Thyroid gland (tissue), 4 donors: ENCODE data around the gene PDE8A. TPM values are rescaled to one million over a fixed set of nuclear protein-coding genes. Genes with fewer than 3 reads are reported as not detected.

Experiments used
- DNase-seq, 2 donors: peaks; one replicate each; pipeline ENCODE4 v3.0.0-alpha.2; 2019
- H3K27ac ChIP-seq, 3 donors: fragments of 200-600 bp; sonication (generic); 1 replicate in 2 of 3; 2 replicates in 1 of 3; pipeline ENCODE4 v1.5.1; 2016 to 2019; ENCODE audit warnings: mild to moderate bottlenecking in 1 of 3, moderate library complexity in 1 of 3
- H3K27me3 ChIP-seq: fragments of 200-600 bp; sonication (generic); one replicate; pipeline ENCODE4 v1.5.1; 2019
- H3K36me3 ChIP-seq, 2 donors: fragments of 200-600 bp; sonication (generic); one replicate each; pipeline ENCODE4 v1.5.1; 2016 to 2019
- H3K4me1 ChIP-seq, 2 donors: fragments of 200-600 bp; sonication (generic); one replicate each; pipeline ENCODE4 v1.5.1; 2017 to 2019
- H3K4me3 ChIP-seq, 3 donors: fragments of 200-600 bp; sonication (generic); replicated peaks in 1 of 3; 1 replicate in 2 of 3; 2 replicates in 1 of 3; pipeline ENCODE4 v1.5.1; 2016; ENCODE audit warnings: mild to moderate bottlenecking in 1 of 3
- H3K9me3 ChIP-seq: fragments of 200-600 bp; sonication (generic); one replicate; pipeline ENCODE4 v1.5.1; 2017
- POLR2A ChIP-seq, 2 donors: fragments of 450-650 bp; IDR thresholded peaks; one replicate each; pipeline ENCODE4 v1.6.1; 2017; ENCODE audit warnings: antibody characterized with exemption in 2 of 2, mild to moderate bottlenecking in 2 of 2, moderate library complexity in 1 of 2
- WGBS, 2 donors: methylation state at CpG; one replicate each; pipeline ENCODE4 v1.1.5; 2017; 5-methylcytosine and 5-hydroxymethylcytosine counted together
- intact Hi-C: fragments of 100-400 bp; cut with DNase I; formaldehyde crosslinking; loops from one replicate; pipeline ENCODE4 v1.15.1; 2023
- total RNA-seq, 4 donors: library from RNA; depleted of rRNA; stranded (reverse); fragments of >200 nt; gene quantifications; one replicate each; pipeline ENCODE4 v1.2.3, GENCODE V29; 2016
- TF ChIP-seq, protein P1 (sequence below), 6 experiments: fragments of 200-600 bp in 3 of 6; fragments of 450-650 bp in 3 of 6; sonication (generic) in 3 of 6; IDR thresholded peaks; one replicate each; pipeline ENCODE4 v1.5.1; 2016 to 2019; ENCODE audit warnings: antibody characterized with exemption in 6 of 6, mild to moderate bottlenecking in 2 of 6, inconsistent platforms in 1 of 6, moderate library complexity in 1 of 6

Gene PDE8A
- total RNA-seq, 4 donors from 2014 or later: 31.6 to 52.1 (median 35.2) TPM

DNA sequence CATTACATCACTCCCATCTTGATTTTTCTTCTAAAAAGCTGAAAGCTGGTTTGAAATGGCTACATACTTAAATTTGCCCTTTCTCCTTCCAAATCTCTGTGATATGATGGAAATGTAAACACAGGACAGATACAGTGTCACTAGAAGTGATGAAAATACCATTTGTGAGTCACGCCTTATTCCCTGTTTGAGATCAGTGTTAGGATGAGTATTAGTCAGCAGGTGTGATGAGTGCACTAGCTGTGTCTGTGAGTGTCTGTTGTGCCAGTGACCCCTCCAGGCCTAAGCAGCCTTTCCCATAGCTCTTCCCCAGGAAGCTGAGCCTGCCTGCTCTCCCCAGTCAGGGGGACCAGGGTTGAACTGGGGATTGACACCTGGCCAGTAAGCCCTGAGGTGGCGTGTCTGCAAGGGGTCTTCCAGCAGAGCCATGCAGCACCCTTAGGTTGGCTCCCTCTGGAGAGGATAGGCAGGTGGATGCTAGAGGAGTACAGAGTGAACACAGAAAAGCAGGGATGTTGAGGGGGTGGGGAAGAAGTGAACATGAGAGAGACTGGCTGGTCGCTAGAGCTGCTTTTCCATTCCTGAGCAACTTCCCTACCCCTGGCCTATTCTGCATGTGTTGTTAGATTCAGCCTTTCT, 92.0 kb downstream of the PDE8A start:
- no peaks in the 10 kb centered on the region for H3K36me3 ChIP-seq
- WGBS, 2 donors: 96 to 97% methylated on average over 3 of the region's 3 CpGs
- TF ChIP-seq, protein P1, sequence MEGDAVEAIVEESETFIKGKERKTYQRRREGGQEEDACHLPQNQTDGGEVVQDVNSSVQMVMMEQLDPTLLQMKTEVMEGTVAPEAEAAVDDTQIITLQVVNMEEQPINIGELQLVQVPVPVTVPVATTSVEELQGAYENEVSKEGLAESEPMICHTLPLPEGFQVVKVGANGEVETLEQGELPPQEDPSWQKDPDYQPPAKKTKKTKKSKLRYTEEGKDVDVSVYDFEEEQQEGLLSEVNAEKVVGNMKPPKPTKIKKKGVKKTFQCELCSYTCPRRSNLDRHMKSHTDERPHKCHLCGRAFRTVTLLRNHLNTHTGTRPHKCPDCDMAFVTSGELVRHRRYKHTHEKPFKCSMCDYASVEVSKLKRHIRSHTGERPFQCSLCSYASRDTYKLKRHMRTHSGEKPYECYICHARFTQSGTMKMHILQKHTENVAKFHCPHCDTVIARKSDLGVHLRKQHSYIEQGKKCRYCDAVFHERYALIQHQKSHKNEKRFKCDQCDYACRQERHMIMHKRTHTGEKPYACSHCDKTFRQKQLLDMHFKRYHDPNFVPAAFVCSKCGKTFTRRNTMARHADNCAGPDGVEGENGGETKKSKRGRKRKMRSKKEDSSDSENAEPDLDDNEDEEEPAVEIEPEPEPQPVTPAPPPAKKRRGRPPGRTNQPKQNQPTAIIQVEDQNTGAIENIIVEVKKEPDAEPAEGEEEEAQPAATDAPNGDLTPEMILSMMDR (IDR thresholded peaks at IDR 0.05): no peak
- no peak for TF ChIP-seq POLR2A (IDR thresholded peaks at IDR 0.05)

DNA sequence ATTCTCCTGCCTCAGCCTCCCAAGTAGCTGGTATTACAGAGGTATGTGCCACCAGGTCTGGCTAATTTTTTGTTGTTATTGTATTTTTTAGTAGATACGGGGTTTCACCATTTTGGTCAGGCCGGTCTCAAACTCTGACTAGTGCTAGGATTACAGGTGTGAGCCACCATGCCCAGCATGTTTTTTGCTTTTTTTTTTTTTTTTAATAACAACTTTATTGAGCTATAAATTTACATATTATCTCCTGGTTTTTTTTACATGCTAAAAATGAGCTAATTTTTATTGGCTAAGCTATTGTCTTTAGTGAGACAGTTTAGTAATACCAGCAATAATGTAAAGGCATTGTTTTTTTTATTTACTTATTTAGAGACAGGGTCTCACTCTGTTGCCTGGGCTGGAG, 105.2 kb downstream of the PDE8A start:
- 97 to 100% methylated on average over 2 of the region's 2 CpGs for WGBS, 2 donors
- no peak for TF ChIP-seq POLR2A (IDR thresholded peaks at IDR 0.05)
- TF ChIP-seq, protein P1 (IDR thresholded peaks at IDR 0.05): no peak
- H3K4me1 ChIP-seq: no peaks in the 10 kb centered on the region
- no peak overlapping the region for H3K4me3 ChIP-seq
- H3K9me3 ChIP-seq: no peaks in the 10 kb centered on the region
- H3K27ac ChIP-seq: no peak overlapping the region
- no peak for DNase-seq
- peaks cover 0 to 8% of the 10 kb centered on the region in 2 donors for H3K36me3 ChIP-seq
- no peaks in the 10 kb centered on the region for H3K27me3 ChIP-seq
- intact Hi-C loops: no loop called here

More for the DNA sequence above, 92.0 kb downstream of the PDE8A start:
- intact Hi-C loops: no loop called here
- Histone ChIP-seq H3K4me1 (peaks cover 0 to 5% of the 10 kb centered on the region in 2 donors), H3K9me3 (no peaks in the 10 kb centered on the region), H3K27me3 (no peaks in the 10 kb centered on the region), H3K27ac (no peak overlapping the region), H3K4me3 (no peak overlapping the region)
- no peak for DNase-seq

DNA sequence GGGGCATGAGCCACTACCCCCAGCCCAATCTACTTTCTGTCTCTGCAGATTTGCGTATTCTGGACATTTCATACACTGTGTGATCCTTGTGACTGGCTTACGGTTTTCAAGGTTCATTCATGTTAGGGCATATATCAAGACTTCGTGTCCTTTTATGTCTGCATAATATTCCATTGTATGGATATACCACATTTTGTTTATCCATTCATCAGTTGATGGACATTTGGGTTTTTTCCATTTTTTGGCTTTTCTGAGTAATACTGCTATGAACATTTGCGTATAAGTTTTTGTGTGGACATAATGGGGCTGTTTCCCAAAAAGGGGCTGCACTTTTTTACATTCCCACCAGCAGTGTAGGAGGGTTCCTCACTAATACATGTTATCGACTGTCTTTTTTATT, 106.6 kb downstream of the PDE8A start:
- Histone ChIP-seq H3K9me3 (no peaks in the 10 kb centered on the region), H3K4me3 (no peak overlapping the region), H3K27ac (no peak overlapping the region), H3K36me3 (peaks cover 0 to 11% of the 10 kb centered on the region in 2 donors), H3K27me3 (no peaks in the 10 kb centered on the region), H3K4me1 (no peaks in the 10 kb centered on the region)
- TF ChIP-seq POLR2A (IDR thresholded peaks at IDR 0.05): no peak
- TF ChIP-seq, protein P1 (IDR thresholded peaks at IDR 0.05): no peak
- intact Hi-C loops: no loop called here
- DNase-seq: no peak
- WGBS, 2 donors: 80 to 85% methylated on average over 5 of the region's 5 CpGs

DNA sequence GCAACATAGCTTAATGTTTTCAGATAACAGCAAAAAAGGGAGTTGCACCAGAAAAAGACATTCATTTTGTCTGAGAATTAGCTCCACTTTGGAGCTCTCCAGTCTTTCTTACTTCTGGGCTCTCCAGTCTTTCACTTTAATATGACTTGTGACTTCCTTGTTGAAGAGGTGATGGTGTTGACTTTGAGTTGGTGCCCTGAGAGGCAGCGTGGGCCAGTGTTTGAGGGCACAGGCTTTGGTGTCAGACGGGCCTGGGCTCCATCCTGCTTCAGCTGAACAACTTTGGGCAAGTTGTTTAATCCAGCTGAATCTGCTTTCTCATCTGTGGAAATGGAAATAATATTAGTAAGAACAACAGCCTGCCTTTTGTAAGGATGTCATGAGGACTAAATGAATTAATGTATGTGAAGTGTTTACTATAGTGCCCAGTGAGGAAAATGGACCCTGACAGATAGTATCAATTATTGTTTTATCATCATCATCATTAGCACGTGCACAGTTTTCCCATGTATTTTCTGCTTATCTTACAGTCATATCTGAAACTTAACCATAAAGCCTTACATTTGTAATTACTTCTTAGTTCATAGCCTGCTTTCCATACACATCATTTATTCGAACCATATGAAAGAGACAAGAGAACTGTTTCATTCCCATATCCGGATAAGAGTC, 108.4 kb downstream of the PDE8A start:
- DNase-seq: no peak
- WGBS, 2 donors: 85 to 89% methylated on average over 5 of the region's 5 CpGs
- H3K36me3 ChIP-seq: peaks cover 0 to 11% of the 10 kb centered on the region in 2 donors
- no peak overlapping the region for H3K4me3 ChIP-seq
- H3K27ac ChIP-seq: no peak overlapping the region
- intact Hi-C loops: no loop called here
- no peak for TF ChIP-seq POLR2A (IDR thresholded peaks at IDR 0.05)
- no peaks in the 10 kb centered on the region for H3K4me1 ChIP-seq
- no peaks in the 10 kb centered on the region for H3K9me3 ChIP-seq
- H3K27me3 ChIP-seq: no peaks in the 10 kb centered on the region

DNA sequence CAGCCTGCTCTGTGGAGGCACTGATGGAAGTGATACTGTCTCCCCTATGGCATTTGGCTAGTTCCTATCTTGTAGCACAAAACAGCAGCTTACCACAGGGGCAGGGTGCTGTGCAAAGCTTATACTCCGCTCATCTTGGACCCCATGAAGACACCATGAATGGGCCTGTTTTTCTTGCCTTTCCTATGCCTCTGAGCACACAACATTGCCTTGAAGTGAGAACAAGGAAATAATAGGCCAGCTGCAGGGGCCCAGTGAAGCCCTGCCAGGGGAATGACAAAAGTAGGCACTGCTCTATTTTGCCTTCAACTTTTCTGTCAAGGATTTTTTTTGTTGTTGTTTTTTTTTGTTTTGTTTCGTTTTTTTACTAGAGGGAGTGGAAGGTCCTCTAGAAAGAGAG, 110.3 kb downstream of the PDE8A start:
- intact Hi-C loops: no loop called here
- 69 to 82% methylated on average over 2 of the region's 2 CpGs for WGBS, 2 donors
- H3K27me3 ChIP-seq: no peaks in the 10 kb centered on the region
- no peaks in the 10 kb centered on the region for H3K4me1 ChIP-seq
- no peaks in the 10 kb centered on the region for H3K9me3 ChIP-seq
- DNase-seq: no peak
- TF ChIP-seq, protein P1 (IDR thresholded peaks at IDR 0.05): no peak
- TF ChIP-seq POLR2A (IDR thresholded peaks at IDR 0.05): no peak
- H3K27ac ChIP-seq: no peak overlapping the region
- H3K4me3 ChIP-seq: no peak overlapping the region
- H3K36me3 ChIP-seq: peaks cover 0 to 8% of the 10 kb centered on the region in 2 donors
